ENCODE results near the gene ARGLU1.

GRCh38 chr13:106535552-106536243 lies 32.2 kb downstream of the ARGLU1 start, which contains the start of gene EFNB2:
- TF ChIP-seq CTCF (IDR thresholded peaks at IDR 0.05; ENCODE audit: insufficient read depth, low read length, poor library complexity, severe bottlenecking) (no peak), EZH2phosphoT487 (conservative IDR thresholded peaks at IDR 0.05; ENCODE audit: low read length) (no peak)
